ENCODE results near the gene ZSCAN21.

ZSCAN21 gene

GRCh38 chr7:100075418-100075817 lies 25.8 kb downstream of the ZSCAN21 start:
- no peak for DNase-seq (ENCODE audit: low read depth in 1 of 2, low spot score in 1 of 2)

DNA sequence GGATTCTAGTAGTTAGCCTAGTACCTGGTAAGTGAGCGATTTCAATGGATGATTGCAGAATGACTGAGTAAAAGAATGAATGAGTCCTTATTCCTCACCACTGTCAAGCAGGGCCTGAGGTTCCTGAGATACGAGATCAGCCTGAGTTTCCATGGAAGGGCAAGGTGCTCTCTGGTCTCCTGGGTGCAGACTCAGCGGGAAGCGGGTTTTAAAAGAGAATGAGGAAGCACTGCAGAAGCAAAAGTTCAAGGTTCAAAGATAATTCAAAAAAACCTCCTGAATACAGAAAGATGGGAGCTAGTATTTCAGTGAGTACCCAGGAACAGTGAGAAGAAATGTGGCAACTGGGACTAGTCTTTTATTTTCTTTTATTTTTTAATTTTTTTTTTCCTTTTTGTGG lies 27.6 kb downstream of the ZSCAN21 start:
- DNase-seq (ENCODE audit: low read depth in 1 of 2, low spot score in 1 of 2): no peak

GRCh38 chr7:100079024-100079560 lies 29.5 kb downstream of the ZSCAN21 start:
- DNase-seq (ENCODE audit: low read depth in 1 of 2, low spot score in 1 of 2): no peak

DNA sequence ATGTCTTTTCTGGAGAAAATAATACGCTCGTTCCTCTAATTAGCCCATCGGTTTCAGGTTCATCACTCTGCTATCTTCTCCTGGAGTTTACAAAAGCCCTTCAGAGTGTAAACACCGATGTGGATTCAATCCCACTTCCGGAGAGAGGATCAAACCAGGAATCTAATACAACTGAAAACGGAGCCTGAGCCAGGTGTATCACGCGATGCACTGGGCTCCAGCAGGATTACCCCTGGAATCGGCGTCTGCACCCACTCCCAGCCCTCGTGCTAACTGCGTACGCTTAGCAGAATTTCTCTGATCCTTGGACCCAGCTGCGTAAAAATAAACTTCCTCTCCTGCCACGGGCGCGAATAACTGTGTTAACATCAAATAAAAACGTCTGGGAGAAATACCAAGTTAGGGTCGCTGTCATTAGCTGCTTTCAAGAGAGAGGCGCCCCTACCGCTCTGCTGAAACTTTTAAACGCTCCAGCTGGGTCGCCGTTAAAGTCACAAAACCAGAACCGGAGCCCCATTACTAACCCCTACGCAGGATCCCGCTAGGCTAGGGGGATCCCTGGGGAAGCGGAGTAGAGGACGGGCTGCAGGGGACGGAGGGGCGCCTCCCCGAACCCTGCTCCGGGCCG lies 31.4 kb downstream of the ZSCAN21 start:
- DNase-seq (ENCODE audit: low read depth in 1 of 2, low spot score in 1 of 2): peak in 1 of 2 donors; percentile 12

DNA sequence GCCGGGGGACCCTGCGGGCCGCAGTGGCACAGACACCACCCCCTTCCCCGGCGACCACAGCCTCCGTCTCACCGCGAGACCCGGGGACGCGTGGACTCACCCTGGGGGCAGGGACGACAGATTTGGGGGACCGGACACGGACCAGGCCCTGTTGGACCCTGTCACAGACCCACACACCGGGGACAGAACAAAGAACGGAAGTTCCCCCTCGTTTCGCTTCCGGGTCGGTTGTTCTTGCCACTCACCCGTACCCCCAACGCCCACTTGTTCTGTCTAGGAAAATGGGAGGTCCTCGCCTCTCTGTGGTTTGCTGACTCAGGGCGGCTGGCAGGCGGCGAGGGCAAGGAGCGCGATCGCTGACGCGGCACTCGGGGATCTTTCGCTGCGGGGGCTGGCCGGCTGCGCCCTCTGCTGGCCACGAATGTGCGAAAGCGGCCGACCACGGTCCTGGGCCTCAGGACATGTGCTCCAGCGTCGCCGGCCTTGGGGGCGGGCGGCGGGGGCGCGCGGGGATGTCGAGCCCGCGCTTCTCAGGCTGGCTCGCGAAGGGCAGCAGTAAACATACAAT lies 32.0 kb downstream of the ZSCAN21 start, which contains the start of gene ZNF3:
TSS of gene ZNF3 (minus strand) at position 189 of the 568 bp plus-strand sequence. CDS start 4,366 bp downstream, outside the sequence.
- peak; percentile 93 to 94 for DNase-seq (ENCODE audit: low read depth in 1 of 2, low spot score in 1 of 2)

- DNase-seq (ENCODE audit: low read depth in 1 of 2, low spot score in 1 of 2): no peak
Measured at GRCh38 chr7:100082978-100083377, 33.4 kb downstream of the ZSCAN21 start.

DNA sequence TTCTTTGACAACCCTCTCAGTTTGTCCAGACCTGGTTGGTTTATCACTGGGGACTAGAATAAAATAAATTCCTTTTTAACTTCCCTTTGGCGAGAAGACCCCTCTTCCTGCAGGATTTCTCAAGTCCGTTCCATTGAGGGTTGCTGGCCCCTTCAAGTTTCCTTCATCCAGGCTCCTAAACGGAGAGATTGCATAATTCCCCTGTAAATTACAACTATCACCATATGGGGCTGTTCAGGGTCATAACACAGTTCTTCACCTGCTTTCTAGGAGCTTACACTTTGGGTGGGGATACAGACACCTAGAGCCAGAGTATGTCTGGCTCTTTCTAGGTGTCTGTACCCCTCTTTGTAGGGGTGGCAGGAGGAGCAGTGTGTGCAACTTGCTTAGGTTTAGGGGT lies 35.9 kb downstream of the ZSCAN21 start:
- DNase-seq (ENCODE audit: low read depth in 1 of 2, low spot score in 1 of 2): no peak

DNA sequence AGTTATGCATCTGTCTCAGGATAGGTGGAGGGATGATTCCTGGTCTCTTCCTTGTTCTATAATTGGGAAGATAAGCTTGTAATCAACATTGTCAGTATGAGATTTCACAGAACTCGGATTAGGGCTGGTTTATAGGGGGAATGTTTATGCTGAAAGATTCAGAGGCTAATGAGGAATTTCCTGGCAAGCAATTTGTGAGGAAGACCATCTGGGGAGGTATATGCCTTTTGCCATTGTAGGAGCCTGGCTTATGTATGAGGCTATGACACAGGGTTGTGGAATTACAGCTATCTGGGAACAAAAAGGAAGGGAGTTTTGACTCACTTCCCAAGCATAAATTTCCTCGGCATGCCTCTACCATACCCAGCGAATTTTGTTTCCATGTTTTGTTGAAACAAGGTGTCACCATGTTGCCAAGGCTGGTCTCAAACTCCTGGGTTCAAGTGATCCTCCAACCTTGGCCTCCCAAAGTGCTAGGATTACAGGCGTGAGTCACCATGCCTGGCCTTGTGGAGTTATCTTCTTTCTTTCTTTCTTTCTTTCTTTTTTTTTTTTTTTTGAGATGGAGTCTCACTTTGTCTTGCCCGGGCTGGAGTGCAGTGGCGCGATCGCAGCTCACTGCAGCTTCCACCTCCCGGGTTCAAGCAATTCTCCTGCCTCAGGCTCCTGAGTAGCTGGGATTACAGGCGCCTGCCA lies 37.6 kb downstream of the ZSCAN21 start:
- DNase-seq (ENCODE audit: low read depth in 1 of 2, low spot score in 1 of 2): no peak

GRCh38 chr7:100088095-100088620 lies 38.6 kb downstream of the ZSCAN21 start:
- no peak for DNase-seq (ENCODE audit: low read depth in 1 of 2, low spot score in 1 of 2)

DNA sequence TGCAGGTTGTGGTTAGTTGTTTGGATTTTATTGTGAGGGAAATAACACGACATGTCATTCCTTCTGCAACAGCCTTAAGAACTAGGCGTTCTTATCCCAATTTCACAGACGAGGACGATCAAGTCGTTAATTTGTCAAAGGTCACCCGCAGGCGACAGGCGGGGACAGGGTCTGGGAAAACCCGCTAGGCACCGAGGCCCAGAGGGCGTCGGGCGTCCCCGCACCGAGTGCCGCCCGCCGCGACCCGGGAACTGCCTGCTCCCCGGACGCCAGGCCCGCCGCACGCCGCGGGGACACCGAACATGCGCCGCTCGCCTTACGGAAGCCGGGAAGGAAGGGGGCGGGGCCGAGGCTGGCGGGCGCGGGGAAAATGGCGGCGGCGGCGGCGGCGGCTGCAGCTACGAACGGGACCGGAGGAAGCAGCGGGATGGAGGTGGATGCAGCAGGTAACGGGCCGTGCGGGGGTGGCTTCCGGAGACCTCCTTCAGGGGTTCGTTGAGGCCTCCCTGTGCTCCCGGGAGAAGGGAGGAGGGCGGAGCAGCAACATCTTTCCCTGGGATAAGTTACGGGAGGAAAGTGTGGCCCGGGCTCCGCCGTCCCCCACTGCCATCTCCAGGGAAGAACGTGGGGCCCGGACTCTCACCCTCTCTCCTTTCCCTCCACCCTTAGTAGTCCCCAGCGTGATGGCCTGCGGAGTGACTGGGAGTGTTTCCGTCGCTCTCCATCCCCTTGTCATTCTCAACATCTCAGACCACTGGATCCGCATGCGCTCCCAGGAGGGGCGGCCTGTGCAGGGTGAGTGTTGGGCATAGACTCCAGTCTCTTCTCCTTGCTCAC lies 39.3 kb downstream of the ZSCAN21 start, which contains the start of gene COPS6:
TSS of gene COPS6 (plus strand) at position 349 of the 837 bp plus-strand sequence. CDS start at position 371, 22 bp downstream.
- DNase-seq (ENCODE audit: low read depth in 1 of 2, low spot score in 1 of 2): peak; percentile 76 to 87

GRCh38 chr7:100089458-100090196 lies 40.1 kb downstream of the ZSCAN21 start:
- DNase-seq (ENCODE audit: low read depth in 1 of 2, low spot score in 1 of 2): no peak

DNA sequence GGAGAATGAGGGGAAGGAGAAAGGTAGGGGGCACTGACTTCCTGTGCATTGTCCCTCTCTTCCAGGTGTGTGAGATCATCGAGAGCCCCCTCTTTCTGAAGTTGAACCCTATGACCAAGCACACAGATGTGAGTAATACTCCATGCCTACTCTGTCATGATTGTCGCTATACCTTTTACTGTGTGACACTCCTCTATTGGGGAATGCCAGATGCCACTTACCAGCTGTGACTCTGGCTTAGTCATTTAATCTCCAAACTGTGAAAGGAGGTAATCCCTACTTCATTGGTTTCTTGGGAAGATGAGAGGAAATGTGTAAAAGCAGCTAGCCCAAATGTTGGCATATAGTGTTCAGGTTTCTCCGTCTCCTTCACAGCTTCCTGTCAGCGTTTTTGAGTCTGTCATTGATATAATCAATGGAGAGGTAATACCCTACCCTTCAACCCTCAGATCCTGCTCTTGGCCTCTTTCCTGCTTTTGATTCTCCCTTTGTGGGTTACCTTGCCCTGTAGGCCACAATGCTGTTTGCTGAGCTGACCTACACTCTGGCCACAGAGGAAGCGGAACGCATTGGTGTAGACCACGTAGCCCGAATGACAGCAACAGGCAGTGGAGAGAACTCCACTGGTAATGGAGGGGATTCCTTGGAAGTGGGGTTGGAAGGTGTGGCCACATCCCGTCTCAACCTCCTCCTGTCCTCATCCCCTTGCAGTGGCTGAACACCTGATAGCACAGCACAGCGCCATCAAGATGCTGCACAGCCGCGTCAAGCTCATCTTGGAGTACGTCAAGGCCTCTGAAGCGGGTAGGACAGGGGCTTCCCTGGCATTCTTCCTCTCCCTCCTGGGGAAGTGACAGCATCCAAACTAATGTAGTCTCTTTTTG lies 41.2 kb downstream of the ZSCAN21 start:
- DNase-seq (ENCODE audit: low read depth in 1 of 2, low spot score in 1 of 2): no peak

GRCh38 chr7:100091411-100092181 lies 42.0 kb downstream of the ZSCAN21 start:
- no peak for DNase-seq (ENCODE audit: low read depth in 1 of 2, low spot score in 1 of 2)

DNA sequence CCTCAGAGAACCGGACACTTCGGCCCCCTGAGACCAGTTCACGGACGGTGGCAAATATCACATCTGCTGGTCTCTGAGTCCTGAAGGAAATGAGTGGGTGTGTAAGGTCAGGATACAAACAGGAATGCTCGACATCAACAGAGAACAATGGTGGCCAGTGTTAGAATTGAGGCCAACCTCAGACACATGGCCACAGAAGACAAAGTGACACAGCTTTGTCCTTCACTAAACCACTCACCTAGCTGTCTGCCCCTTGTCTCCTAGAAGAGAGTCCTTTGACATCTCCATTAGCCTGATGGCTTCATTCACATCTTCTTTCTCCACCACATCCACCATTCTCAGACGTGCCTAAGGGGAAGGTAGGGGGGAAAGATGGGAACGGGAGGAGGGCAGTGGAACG lies 43.5 kb downstream of the ZSCAN21 start:
- no peak for DNase-seq (ENCODE audit: low read depth in 1 of 2, low spot score in 1 of 2)

- DNase-seq (ENCODE audit: low read depth in 1 of 2, low spot score in 1 of 2): no peak
Measured at GRCh38 chr7:100093498-100093897, 43.9 kb downstream of the ZSCAN21 start.

DNA sequence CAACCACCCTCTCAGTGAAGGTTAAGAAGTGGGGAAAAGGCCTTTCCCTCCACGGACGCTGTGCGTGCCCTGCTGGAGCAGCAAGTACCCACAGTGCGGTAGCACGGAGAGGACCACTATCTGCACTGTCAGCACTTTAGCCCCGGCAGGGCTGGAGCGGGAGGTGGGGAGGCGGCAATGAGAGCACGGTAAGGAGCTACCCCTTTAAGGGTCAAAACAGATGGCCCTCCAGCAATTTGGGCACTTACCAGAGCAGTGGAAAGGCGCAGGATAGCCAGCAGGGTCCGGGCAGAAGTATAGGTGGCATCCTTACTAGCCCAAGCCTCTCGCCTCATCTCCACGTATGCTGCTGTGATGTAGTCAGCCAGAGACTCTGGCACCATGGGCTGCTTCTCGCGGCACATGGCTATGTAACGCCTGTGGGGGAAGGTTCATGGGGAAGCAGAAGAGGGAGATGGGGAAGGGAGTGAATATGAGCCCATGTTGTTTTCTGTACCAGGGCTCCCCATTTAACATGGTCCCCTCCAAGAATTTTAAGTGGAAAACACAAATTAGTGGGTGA lies 44.4 kb downstream of the ZSCAN21 start:
- DNase-seq (ENCODE audit: low read depth in 1 of 2, low spot score in 1 of 2): no peak

DNA sequence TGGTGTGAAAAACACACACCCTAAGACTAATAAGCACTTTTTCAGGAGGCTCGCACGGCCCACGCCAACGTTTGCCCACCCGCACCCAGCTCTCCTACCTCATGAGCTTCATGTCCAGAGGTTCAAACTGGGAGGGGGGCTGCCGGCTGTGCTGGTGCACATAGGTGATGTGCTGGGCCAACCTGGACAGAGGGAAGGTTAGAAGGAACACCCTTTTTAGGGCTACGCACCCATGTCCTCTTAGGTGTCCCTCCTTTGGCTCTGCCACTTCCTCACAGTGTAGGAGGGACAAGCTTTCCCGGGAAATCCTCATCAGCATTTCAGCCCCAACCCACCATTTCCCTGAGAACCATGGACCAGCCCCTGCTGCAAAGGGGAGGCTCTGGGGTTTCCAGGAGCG lies 45.7 kb downstream of the ZSCAN21 start:
- no peak for DNase-seq (ENCODE audit: low read depth in 1 of 2, low spot score in 1 of 2)

DNA sequence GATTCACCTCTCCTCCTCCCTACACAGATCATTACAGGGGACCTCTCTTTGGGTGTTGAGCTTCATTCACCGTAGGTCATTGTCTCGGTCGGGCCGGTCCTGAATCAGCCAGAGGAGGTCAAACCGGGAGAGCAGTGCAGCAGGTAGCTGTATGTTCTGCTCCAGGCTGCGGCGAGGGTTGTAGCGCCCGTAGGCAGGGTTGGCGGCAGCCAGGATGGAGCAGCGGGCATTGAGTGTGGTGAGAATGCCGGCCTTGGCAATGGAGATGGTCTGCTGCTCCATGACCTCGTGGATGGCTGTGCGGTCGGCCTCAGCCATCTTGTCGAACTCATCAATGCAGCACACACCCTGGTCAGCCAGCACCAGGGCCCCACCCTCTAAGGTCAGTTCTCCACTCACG lies 46.1 kb downstream of the ZSCAN21 start:
- no peak for DNase-seq (ENCODE audit: low read depth in 1 of 2, low spot score in 1 of 2)

Data from stimulated activated CD4-positive, alpha-beta T cell treated with anti-CD3 and anti-CD28 coated beads, Interleukin-15, amount 100 ng/mL, for 1 hour (primary cell).